Activated T-cell treated with anti-CD3 and anti-CD28 coated beads for 24 hours (primary cell): ENCODE results near the gene COX4I2.
"Not testable (repeated sequence)": the region's sequence is repeated elsewhere in the genome, so short reads cannot be mapped to it uniquely, and the experiment has no call there.

Source experiments
- DNase-seq: peaks from one replicate; pipeline ENCODE4 v3.0.0-alpha.2; 2020; ENCODE audit warnings: low read depth

The COX4I2 gene

DNA sequence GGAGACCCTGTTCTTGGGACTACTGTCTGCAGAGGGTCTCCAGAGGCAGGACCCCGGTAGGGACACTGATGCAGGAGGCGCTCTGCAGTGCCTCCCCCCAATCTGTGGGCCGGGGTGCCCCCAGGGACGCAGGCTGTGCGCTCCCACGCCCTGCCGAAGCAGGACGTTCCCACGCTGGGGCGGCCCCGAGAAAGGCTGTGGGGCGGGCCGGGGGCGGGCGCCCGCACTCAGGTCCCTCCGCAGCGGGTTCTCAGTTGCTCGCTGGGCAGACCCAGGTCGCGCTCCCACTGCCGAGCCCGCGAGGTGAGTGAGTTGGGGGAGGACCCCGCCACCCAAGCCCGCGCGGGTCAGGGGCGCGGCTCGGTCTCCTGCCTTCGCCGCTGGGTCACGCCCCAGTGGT is at the start of gene COX4I2:
Gene COX4I2, plus strand, starts transcription at position 253 of the 400 bp plus-strand sequence. CDS start 1,106 bp downstream, outside the sequence.
- DNase-seq = no peak

DNA sequence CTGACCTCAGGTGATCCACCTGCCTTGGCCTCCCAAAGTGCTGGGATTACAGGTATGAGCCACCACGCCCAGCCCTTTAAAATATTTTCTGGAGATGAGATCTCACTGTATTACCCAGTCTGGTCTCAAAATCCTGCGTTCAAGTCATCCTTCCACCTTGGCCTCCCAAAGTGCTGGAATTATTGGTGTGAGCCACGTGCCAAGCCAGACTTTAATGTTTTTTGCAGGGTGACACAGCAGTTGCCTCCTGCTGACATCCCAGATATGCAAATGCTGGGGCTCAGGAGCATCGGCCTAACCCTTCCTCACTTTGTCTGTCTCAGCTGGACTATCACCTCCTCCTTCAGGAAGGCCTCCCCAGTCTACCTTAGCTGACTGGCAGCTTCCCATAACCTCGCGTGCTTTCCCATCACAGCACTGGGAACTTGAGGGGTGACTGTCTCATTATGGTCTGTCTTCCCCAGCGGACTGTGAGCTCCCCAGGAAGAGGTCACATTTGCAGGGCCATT is 46.9 kb upstream of the COX4I2 start:
- DNase-seq = no peak

DNA sequence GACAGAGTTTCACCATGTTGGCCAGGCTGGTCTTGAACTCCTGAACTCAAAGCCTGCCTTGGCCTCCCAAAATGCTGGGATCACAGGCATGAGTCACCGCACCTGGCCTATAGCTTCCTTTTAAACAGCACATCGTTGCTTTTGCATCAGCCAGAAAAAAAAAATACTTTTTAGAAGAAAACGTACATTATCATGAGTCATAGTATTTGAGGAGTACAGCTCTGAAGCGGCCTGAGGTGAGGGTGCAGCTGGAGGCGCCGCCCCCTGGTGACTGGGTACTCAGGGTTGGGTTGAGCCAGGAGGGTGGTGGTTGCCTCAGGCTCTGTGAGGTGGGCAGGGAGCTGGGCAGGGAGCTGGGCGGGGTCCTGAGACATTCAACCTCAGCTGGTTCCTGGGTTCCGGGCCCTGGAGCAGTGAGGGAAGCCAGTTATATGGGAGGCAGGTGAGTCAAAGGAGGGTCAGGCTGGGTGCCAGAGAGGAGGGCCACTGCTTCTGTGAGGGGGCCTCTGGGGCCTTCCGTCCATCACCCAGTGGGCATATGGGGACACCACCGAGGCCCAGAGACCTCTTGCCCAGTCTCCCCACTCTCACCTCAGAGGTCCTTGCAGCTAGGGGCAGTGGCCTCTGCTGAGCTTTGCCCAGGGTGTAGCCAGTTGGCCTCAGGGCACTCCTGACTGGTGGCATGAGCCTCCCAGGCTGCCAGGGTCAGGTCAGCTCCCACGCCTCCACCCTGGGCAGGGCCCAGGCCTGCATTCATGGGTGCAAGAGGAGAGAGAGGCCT is 44.3 kb upstream of the COX4I2 start:
- no peak for DNase-seq

DNA sequence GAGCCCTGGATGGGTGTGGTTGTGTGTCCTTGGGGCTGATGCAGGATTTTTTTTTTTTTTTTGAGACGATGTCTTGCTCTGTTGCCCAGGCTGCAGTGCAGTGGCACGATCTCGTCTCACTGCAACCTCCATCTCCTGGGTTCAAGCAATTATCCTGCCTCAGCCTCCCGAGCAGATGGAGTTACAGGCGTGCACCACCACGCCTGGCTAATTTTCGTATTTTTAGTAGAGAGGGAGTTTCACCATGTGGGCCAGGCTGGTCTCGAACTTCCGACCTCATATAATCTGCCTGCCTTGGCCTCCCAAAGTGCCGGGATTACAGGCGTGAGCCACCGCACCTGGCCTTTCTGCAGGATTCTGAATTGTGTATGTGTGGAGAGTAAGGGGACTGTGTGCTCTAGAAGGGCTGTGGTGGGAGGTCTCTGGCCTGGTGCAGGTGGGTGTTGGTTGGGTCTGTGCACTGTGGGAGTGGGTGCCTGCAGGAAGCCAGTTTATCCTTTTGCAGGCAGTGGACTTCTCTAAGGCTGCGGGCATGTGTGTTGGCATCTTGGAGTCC is 43.6 kb upstream of the COX4I2 start:
- no peak for DNase-seq

DNA sequence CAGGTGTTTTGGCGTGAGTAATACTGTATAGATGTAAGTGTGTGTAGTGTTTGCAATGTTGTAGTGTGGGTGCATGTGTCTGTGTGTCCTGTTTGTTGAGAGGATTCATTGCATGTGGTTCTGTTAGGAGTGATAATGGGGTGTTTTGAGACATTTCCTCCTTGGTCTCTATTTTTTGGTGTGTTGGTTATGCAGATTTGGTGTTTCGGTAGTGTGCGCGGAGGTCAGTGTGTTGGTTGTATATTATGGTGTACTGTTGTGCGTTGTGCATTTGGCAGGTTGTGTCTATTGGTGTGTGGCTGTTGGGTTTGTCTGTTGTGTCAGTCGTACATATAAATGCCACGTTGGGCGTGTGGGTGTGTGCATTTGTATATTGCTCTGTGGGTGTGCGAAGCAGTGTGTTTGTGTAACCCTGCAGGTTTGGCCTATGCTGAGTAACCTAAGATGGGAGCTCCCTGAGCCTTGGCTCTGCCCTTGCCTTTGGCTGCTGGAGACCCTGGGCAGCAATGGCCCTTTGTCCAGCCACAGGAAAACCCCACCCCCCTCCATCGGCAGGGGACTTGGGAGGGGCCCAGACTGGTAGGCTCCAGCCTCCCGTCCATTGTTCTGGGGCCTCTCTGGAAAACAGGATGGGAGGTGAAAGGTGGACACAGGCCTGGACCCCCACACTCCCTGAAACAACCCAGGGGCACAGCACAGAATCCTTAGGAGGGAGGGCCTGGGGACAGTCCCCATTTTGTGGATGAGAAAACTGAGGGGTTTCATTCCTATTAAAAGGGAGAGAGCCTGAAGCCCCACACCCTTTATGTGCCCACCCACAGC is 42.9 kb upstream of the COX4I2 start:
- no peak for DNase-seq

DNA sequence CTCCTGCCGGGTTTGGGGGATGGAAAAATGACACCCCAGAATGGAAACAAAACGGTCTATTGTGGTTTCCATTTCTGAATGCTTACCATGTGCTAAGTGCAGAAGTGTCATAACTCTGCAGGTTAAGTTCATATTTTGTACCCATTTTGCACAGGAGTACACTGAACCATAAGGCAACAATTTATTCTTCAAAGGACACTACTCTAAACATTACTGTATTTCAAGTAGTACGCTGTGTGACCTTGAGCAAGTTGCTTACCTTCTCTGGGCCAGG is 42.4 kb upstream of the COX4I2 start:
- DNase-seq = no peak

DNA sequence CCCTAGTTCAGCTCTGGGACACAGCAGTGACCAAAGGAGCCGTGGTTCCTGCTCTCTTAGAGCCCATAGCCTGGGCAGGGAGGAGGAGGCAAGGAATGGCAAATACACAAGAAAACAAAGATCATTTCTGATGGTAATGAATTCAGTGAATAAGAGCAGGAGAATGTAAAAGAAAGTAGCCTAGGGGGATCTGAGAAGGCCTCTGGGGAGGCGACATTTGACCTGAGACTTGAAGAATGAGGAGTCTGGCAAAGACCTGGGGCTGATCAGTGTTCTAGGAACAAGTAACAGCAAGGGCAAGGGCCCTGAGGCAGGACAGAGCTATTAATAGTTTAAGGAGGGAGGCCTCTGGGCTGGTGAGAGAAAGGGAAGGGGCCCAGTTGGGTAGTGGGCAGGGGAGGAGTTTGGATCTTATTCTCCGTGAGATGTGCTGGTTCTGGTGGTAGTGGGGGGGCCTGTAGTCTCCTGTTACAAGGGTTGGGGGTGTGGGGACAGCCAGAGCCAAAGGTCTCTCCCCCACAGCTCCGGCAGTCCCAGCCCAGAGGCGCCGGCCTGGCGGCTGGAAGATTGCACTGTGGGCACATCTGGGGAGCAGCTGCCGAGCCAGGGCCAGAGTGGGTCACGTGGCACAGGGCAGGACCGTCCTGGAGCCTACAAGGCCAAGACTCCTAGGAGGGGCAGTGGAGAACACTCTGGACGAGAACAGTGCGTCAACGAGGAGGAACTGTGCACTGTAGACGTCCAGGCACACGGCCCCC is 41.9 kb upstream of the COX4I2 start:
- DNase-seq = no peak

DNA sequence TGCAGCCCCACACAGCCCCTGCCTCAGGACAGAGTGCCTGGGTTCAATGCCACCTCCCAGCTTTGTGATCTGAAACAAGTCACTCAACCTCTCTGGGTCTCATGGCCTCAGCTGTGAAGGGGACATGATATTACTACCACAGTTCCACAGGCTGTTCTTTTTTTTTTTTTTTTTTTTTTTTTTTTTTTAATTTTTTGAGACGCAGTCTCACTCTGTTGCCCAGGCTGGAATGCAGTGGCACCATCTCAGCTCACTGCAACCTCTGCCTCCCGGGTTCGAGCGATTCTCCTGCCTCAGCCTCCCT is 41.3 kb upstream of the COX4I2 start:
- DNase-seq = not testable (repeated sequence)

DNA sequence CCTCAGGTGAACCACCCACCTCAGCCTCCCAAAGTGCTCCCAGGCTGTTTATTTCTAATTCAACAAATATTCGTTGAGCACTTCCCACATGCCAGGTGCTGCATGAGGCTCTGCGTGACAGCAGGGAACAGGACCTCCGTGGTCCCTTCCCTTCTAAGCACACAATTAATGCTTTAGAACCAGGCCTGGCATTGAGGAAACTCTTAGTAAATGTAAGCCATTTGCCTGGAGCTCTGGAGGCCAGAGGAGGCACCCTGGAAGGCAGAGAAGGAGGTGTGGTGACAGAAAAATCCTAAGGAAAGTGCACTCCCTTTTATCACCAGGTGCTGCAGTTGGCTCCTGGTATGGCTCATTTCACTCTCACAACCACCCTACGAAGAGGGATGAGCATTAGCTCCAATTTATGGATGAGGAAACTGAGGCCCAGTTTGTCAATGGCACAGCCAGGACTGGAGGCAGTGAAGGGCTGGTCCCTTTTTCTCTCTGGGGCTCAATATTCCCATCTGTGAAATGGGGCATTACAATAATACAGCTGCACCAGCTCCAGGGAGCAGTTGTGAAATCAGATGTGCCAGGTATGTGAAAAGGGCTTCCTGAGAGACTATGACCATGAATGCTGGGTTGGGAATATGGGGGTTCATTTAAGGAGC is 40.8 kb upstream of the COX4I2 start:
- DNase-seq = no peak

DNA sequence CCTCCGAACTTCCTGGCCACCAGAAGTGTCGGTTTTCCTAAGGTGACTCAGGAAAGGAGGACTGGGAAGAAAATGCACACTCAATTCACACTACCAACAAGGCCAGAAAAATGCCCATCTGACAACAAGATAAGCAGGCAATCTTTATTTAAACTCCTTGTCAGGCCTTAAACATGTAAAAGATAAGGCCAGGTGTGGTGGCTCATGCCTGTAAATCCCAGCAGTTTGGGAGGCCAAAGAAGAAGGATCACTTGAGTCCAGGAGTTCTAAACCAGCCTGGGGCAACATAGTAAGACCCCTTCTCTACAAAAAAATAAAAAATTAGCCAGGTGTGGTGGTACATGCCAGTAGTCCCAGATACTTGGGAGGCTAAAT is 40.2 kb upstream of the COX4I2 start:
- DNase-seq = no peak

DNA sequence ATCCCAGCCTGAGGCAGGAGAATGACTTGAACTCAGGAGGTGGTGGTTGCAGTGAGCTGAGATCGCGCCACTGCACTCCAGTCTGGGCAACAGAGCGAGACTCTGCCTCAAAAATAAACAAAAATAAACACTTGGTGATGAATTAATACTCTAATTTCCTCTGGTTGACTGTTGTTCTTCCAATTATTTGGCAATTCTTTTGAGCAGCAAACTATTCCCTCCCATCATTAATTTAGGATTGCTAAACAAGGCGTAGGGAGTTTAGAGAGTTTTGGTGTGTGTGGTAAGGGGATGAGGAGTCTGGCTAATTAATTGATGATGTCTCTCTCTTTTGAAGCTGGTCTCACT is 35.3 kb upstream of the COX4I2 start:
- no peak for DNase-seq

DNA sequence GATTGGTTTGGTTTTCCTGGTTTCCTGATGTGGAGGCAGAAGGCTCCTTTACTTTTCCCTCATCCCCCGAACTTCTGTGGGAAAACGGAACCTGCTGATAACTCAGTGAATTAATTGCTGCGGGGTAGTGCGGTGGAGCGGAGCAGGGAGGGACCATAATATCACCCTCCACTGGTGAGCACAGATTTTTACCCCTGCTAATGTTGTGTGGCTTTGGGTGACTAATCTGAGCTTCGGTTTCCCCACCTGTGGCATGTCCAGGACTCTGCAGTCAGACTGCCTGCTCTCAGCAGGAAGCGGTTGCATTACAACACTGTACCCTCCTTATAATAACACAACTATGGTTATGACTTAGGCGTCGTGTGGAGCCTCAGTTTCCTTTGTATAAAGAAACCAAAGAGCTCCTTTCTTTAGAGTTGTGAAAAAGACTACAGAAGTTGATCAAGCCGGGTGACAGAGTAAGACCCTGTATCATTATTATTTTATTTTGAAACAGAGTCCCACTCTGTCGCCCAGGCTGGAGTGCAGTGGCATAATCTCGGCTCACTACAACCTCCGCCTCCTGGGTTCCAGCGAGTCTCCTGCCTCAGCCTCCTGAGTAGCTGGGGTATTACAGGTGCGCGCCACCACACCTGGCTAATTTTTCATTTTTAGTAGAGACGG is 34.8 kb upstream of the COX4I2 start:
- DNase-seq = peak; percentile 12

DNA sequence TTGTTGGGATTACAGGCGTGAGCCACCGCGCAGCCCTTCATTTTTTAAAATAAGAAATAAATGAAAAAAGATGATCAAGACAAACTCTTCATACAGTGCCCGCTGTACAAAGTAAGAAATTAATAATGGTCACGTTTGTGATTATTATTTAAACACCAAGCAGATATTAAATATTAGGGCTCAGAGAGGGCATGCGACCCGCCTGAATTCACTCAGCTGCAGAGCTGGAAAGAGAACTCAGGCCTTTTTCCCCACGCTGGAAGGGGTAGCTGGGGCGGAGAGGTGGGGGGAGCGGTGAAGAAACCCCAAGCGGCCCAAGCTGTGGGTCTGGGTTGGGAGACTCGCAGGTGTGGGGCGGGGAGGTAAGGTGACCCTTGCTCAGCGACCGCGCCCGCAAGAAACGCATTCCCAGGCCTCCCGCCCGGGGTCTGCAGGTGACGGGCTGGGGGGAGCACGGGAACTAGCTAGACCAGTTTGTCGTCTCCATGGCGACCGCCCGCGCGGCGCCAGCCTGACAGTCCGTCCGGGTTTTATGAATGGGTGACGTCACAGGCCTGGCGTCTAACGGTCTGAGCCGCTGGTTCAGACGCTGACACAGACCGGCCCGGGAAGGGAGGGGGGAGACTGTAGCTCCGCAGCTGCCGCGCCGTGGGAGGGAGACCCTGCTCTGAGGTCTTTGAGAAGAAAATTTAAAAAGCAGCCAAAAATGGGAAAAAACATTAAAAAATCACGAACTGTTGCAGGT is 33.7 kb upstream of the COX4I2 start:
- peak; percentile 52 for DNase-seq

DNA sequence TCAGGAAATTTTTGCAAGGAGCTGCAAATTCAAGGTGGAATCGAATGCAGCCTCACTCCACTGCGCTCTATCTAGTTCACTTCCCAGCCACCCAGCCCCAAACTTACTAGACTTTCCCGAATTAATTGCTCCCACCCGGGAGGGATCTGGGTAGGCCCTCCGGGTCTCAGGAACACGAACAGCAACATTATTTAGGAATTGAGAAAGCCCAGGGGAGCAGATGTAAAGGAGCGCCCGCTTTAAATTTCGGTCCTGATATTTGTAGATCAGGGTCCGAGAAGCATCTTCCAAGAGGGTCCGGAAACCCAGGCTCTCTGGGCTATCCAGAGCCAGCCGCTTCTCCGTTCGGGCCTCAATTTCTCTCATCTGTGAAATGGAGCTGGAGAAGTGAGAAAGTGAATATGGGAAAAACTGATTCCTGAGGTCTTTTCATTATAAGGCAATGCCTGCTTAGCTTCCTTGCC is 33.1 kb upstream of the COX4I2 start:
- DNase-seq = no peak

DNA sequence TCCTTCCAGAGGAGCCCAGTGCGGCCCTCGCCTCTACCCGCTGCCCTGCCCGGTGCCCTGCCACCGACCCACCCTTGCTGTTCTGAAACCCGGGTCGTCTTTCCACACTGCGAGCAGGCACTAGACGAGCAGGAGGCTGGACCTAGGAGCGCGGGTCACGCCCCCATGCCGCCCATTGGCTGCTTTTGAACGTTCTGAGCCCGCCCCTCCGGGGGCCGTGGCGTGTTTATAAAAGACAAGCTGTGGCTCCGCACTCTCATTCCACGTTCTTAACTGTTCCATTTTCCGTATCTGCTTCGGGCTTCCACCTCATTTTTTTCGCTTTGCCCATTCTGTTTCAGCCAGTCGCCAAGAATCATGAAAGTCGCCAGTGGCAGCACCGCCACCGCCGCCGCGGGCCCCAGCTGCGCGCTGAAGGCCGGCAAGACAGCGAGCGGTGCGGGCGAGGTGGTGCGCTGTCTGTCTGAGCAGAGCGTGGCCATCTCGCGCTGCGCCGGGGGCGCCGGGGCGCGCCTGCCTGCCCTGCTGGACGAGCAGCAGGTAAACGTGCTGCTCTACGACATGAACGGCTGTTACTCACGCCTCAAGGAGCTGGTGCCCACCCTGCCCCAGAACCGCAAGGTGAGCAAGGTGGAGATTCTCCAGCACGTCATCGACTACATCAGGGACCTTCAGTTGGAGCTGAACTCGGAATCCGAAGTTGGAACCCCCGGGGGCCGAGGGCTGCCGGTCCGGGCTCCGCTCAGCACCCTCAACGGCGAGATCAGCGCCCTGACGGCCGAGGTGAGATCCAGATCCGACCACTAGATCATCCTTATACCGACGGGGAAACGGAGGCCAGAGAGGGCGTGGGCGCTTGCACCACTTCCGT is 32.4 kb upstream of the COX4I2 start, which contains the start of gene ID1:
Gene ID1, plus strand, starts transcription at position 259 of the 871 bp plus-strand sequence. Its CDS starts 99 bp downstream, at position 358.
- DNase-seq = peak; percentile 80

DNA sequence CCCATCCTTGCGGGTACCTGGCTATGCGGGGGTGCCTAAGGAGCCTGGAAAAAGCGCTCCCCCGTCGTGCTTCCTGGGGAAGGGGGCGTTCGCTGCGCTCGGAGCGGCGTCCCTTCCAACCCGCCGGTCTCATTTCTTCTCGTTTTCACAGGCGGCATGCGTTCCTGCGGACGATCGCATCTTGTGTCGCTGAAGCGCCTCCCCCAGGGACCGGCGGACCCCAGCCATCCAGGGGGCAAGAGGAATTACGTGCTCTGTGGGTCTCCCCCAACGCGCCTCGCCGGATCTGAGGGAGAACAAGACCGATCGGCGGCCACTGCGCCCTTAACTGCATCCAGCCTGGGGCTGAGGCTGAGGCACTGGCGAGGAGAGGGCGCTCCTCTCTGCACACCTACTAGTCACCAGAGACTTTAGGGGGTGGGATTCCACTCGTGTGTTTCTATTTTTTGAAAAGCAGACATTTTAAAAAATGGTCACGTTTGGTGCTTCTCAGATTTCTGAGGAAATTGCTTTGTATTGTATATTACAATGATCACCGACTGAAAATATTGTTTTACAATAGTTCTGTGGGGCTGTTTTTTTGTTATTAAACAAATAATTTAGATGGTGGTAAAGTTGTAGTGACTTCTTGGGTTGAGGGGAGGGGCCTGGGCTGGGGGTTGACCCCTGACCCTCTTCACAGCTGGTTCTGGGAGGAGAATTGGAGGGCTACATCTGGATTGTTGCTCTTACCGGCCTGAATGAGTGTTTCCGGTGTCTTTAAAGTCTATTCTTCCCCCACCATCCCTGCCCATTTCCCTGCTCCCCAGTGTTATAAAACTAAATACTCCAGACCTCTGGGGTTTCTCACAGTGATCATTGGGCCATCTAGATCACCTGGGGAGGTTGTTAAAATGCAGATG is 31.6 kb upstream of the COX4I2 start:
- no peak for DNase-seq

DNA sequence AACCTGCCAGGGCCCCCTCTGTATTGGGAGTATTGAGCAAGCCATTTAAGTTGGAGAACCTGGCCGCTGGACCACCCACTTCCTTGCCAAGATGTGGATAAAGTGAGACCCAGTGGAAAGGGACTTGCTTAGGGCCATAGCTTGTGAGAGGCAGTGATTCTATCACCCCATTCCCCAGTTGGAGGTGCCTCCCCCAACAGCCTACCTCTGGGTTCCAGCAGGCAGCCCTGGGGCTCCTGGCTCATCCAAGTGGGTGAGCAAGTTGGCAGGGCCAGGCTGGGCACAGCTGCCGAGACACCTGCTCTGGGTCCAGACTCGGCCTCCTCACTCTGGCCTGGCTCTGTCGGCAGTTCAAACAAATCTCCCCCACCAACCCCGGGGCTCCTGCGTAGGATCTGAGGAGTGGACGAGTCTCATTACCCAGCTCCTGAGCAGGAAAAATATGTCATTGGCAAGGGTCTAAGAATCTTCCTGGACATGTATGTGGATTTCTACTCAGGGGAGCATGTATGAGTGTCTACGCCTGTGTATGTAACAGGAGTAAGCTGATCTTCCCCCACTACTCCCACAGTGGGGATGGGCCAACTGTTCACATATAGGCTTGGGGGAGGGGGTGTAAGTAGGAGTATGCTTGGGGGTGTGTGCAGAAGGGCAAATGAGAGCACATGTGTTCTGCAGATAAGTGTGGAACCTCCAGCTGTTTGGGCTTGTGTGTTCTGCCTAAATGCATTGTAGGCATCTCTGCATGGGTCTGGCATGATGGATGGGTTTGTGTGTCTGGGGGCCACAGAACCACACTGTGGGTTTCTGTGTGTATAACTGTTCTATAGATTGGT is 30.7 kb upstream of the COX4I2 start:
- DNase-seq = no peak
